Measurements from ENCODE around the gene C1QTNF12. TPM values are rescaled to one million over a fixed set of nuclear protein-coding genes. Genes with fewer than 3 reads are reported as not detected.

C1QTNF12 gene
- polyA plus RNA-seq, 1 donor from 2014 or later, result 0.74 TPM

DNA sequence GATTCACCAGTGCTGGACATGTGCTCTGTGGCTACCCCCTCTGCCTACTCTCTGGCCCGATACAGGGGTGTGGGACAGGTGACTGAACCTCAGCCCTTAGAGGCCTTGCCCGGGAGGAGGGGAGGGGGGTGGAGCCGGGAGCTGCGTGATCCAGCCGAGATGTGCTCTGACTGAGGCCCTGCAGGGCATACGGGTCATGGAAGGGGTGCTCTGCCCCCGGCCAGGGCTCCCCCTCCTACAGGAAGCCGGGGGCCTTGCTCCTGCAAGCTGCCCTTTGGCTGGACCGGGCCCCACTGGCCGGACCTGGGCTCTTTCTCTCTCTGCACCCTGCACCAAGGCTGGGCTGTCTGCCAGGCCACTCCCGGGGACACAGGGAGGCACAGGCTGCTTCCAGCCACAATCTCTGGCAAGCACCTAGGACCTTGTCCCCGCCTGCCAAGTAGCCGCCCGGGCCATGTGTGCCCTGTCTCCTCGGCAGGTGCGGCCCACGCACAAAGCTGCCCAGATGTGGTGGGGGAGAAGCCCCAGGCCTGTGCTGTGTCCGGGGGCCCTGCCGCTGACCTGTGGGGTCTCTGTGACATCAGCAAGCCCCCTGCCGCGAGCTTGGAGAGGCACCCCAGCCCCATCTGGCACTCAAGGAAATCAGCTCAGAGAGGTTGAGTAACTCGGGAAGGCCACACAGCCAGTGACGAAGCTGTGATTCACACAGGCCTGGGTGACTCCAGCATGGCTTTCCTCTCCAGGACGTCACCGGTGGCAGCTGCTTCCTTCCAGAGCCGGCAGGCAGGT, 35.2 kb upstream of the C1QTNF12 start:
- H3K27me3 ChIP-seq (ENCODE audit: insufficient read depth, low read depth, low read length), result no peaks in the 10 kb centered on the region
- no peak overlapping the region for H3K4me3 ChIP-seq (ENCODE audit: low read length)
- no peaks in the 10 kb centered on the region for H3F3A ChIP-seq (ENCODE audit: insufficient read depth, low read length, poor library complexity, severe bottlenecking)
- H3K36me3 ChIP-seq (ENCODE audit: insufficient read depth, low read length), result no peaks in the 10 kb centered on the region
- no peak overlapping the region for H2AFZ ChIP-seq (ENCODE audit: low read depth, low read length)
- no peak overlapping the region for H3K9ac ChIP-seq (ENCODE audit: low read length)
- H3K79me2 ChIP-seq (replicated peaks; ENCODE audit: insufficient read depth, low read length), result no peaks in the 10 kb centered on the region
- H4K20me1 ChIP-seq (ENCODE audit: insufficient read depth), result no peaks in the 10 kb centered on the region
- no peaks in the 10 kb centered on the region for H3K9me3 ChIP-seq (ENCODE audit: low read length)
- no peaks in the 10 kb centered on the region for H3K9me2 ChIP-seq (ENCODE audit: insufficient read depth, low read length)
- H3K27ac ChIP-seq (ENCODE audit: low read length), result no peak overlapping the region
- no peak overlapping the region for H3K4me2 ChIP-seq (ENCODE audit: low read length)
- TF ChIP-seq REST (IDR thresholded peaks at IDR 0.05; ENCODE audit: borderline replicate concordance) (no peak), TAF1 (IDR thresholded peaks at IDR 0.05; ENCODE audit: low read depth) (no peak), EP300 (conservative IDR thresholded peaks at IDR 0.05; ENCODE audit: poor library complexity, severe bottlenecking) (no peak)

DNA sequence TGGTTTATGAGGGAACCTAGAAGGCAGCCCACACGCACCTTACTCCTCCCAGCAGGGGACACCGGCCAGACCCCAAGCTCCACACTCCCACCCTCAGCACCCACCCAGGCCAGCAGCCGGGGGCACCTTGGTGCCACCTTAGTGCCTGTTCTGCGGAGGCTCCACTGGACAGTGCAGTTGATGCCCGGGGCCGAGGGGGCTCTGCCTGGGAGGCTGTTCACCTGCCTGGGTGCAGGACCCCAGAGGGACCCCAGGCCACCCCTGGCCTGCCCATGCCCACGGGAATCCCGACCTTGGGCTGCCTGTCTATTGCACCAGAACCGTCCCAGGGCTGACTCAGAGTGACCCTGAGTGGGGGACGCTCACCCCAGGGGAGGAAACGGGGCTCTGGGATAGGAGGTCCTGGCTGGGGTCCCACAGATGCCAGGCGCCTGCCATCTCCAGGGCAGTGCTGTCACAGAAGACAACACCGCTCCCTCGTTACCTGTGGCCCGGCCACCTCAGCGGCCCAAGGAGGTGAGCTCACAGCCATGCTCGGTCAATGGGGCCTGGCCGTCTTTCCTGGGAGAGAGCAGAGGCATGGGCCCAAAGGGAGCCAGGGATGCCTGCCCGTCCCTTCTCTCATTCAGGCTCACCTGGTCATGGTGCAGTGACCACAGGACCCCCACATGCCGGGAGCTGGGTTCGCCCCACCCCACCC, 34.4 kb upstream of the C1QTNF12 start:
- Histone ChIP-seq H3K4me2 (ENCODE audit: low read length) (no peak overlapping the region), H3K4me3 (ENCODE audit: low read length) (no peak overlapping the region), H3K9me3 (ENCODE audit: low read length) (no peaks in the 10 kb centered on the region), H3K36me3 (ENCODE audit: insufficient read depth, low read length) (no peaks in the 10 kb centered on the region), H3F3A (ENCODE audit: insufficient read depth, low read length, poor library complexity, severe bottlenecking) (no peaks in the 10 kb centered on the region), H3K9ac (ENCODE audit: low read length) (no peak overlapping the region), H3K9me2 (ENCODE audit: insufficient read depth, low read length) (no peaks in the 10 kb centered on the region), H3K79me2 (replicated peaks; ENCODE audit: insufficient read depth, low read length) (no peaks in the 10 kb centered on the region), H3K27me3 (ENCODE audit: insufficient read depth, low read depth, low read length) (no peaks in the 10 kb centered on the region), H2AFZ (ENCODE audit: low read depth, low read length) (no peak overlapping the region), H4K20me1 (ENCODE audit: insufficient read depth) (no peaks in the 10 kb centered on the region), H3K27ac (ENCODE audit: low read length) (no peak overlapping the region)
- no peak for TF ChIP-seq REST (IDR thresholded peaks at IDR 0.05; ENCODE audit: borderline replicate concordance)
- TF ChIP-seq POLR2AphosphoS5 (IDR thresholded peaks at IDR 0.05), result no peak
- TF ChIP-seq SMC3 (conservative IDR thresholded peaks at IDR 0.05; ENCODE audit: poor library complexity), result no peak
- TF ChIP-seq CTCF (IDR thresholded peaks at IDR 0.05; ENCODE audit: poor library complexity, severe bottlenecking), result no peak
- no peak for TF ChIP-seq MXI1 (conservative IDR thresholded peaks at IDR 0.05; ENCODE audit: poor library complexity, severe bottlenecking)
- no peak for TF ChIP-seq RAD21 (conservative IDR thresholded peaks at IDR 0.05)
- TF ChIP-seq TAF1 (IDR thresholded peaks at IDR 0.05; ENCODE audit: low read depth), result no peak
- TF ChIP-seq EZH2 (IDR thresholded peaks at IDR 0.05; ENCODE audit: borderline replicate concordance, insufficient read depth, low read length, poor library complexity, severe bottlenecking), result no peak

All from neural cell (in vitro differentiated cells).